Kidney (tissue), 14 donors: ENCODE results near the gene REC8. TPM values are rescaled to one million over a fixed set of nuclear protein-coding genes. Genes with fewer than 3 reads are reported as not detected.

ENCODE experiments used
- DNase-seq, 5 donors: peaks; one replicate each; pipeline ENCODE4 v3.0.0-alpha.2; 2013 to 2020
- FAIRE-seq: peaks from 2 replicates; lab custom pipeline; 2012; peaks lifted over from hg19 to GRCh38; lab: Jason Lieb, UNC
- H3K27ac ChIP-seq, 2 donors: one replicate each; pipeline ENCODE4 v1.7.0; 2013; ENCODE audit warnings: low read depth in 2 of 2, low read length in 2 of 2, inconsistent platforms in 1 of 2
- H3K27me3 ChIP-seq: one replicate; pipeline ENCODE4 v1.7.1; 2013; ENCODE audit warnings: low read length, inconsistent platforms; ENCODE audit not compliant: control insufficient read depth, insufficient read depth
- H3K36me3 ChIP-seq, 3 donors: one replicate each; pipeline versions ENCODE4 v1.7.0 to v1.7.1; 2013; ENCODE audit warnings: low read length in 3 of 3, control low read depth in 1 of 3, inconsistent platforms in 1 of 3; ENCODE audit not compliant: insufficient read depth in 3 of 3, control insufficient read depth in 2 of 3
- H3K4me1 ChIP-seq, 3 donors: one replicate each; pipeline versions ENCODE4 v1.7.0 to v1.7.1; 2013; ENCODE audit warnings: low read length in 3 of 3, inconsistent platforms in 1 of 3, low read depth in 1 of 3; ENCODE audit not compliant: control insufficient read depth in 2 of 3, insufficient read depth in 2 of 3
- H3K4me3 ChIP-seq, 3 donors: one replicate each; pipeline versions ENCODE4 v1.7.0 to v1.8.1; 2013; ENCODE audit warnings: low read length in 3 of 3, control low read depth in 1 of 3, inconsistent platforms in 1 of 3
- H3K9ac ChIP-seq, 3 donors: one replicate each; pipeline versions ENCODE4 v1.7.0 to v1.7.1; 2013; ENCODE audit warnings: low read length in 3 of 3, control low read depth in 1 of 3, inconsistent platforms in 1 of 3
- H3K9me3 ChIP-seq, 3 donors: one replicate each; pipeline versions ENCODE4 v1.7.0 to v1.7.1; 2013; ENCODE audit warnings: low read length in 3 of 3, control low read depth in 1 of 3, inconsistent platforms in 1 of 3; ENCODE audit not compliant: control insufficient read depth in 2 of 3, insufficient read depth in 1 of 3
- intact Hi-C: fragments of 100-400 bp; cut with DNase I; formaldehyde crosslinking; loops from one replicate; pipeline ENCODE4 v1.11.1; 2022
- polyA plus RNA-seq: library from polyadenylated mRNA; stranded (reverse); fragments of 350-450 nt; fragmentation: Illumina TruSeq; extraction: RNeasy Lipid Tissue Mini Kit (QIAGEN cat#74804); gene quantifications from one replicate; pipeline ENCODE4 v1.2.3, GENCODE V29; 2014; ENCODE audit warnings: low read depth, low replicate concordance; ENCODE audit not compliant: insufficient read depth
- total RNA-seq: library from RNA; stranded (reverse); fragmentation: NEBNext Ultra II Directional; extraction: Animal tissue kit (Norgen Biotek cat#: 25700); gene quantifications from one replicate; pipeline ENCODE4 v1.2.1, GENCODE V29; 2021
- TF ChIP-seq, protein P1 (sequence below): IDR thresholded peaks from 3 replicates; pipeline ENCODE4 v1.5.1; 2012; ENCODE audit warnings: mild to moderate bottlenecking, moderate library complexity, borderline replicate concordance; ENCODE audit not compliant: insufficient read depth; ENCODE audit errors: extremely low read depth
- donor health status: control.
- donor health status: control.
- donor health status: control.
- donor health status: control.
- donor health status: control.
- donor health status: DM: yes; HTN: yes; CAD: no.
- donor health status: Normal renal cell carcinoma (clear cell type).

The REC8 gene
- total and polyA plus RNA-seq, 2 donors from 2014 or later, result 39.9 to 51.4 TPM

DNA sequence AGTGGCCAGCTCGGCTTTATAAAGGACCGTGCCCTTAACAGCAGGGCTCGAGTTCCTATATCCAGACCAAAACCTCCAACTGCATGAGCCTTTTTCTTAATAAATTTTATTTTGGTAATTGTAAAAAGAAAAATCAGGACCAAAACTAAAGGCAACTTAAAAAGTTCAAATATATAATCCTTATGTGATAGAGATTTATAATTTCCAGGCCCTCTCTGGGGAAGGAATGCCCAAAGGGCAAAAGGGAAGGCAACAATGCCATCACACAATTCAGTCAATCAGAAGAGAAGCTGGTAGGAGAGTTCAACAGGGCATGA, 17.1 kb downstream of the REC8 start:
- Histone ChIP-seq H3K27ac (no peak overlapping the region), H3K4me3 (peak overlapping the region in 2 of 3 donors; percentile 23 to 64), H3K9me3 (no peaks in the 10 kb centered on the region), H3K36me3 (peaks cover 0 to 43% (median 23%) of the 10 kb centered on the region in 3 donors), H3K9ac (peak overlapping the region in 1 of 3 donors; percentile 60), H3K27me3 (no peaks in the 10 kb centered on the region), H3K4me1 (peaks cover 0 to 8% (median 6%) of the 10 kb centered on the region in 3 donors)
- intact Hi-C loops, result no loop called here
- TF ChIP-seq, protein P1, sequence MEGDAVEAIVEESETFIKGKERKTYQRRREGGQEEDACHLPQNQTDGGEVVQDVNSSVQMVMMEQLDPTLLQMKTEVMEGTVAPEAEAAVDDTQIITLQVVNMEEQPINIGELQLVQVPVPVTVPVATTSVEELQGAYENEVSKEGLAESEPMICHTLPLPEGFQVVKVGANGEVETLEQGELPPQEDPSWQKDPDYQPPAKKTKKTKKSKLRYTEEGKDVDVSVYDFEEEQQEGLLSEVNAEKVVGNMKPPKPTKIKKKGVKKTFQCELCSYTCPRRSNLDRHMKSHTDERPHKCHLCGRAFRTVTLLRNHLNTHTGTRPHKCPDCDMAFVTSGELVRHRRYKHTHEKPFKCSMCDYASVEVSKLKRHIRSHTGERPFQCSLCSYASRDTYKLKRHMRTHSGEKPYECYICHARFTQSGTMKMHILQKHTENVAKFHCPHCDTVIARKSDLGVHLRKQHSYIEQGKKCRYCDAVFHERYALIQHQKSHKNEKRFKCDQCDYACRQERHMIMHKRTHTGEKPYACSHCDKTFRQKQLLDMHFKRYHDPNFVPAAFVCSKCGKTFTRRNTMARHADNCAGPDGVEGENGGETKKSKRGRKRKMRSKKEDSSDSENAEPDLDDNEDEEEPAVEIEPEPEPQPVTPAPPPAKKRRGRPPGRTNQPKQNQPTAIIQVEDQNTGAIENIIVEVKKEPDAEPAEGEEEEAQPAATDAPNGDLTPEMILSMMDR, result no peak
- no peak for FAIRE-seq
- no peak for DNase-seq

GRCh38 chr14:24189460-24189859, 17.6 kb downstream of the REC8 start:
- intact Hi-C loops, result no loop called here
- peaks cover 0 to 39% (median 19%) of the 10 kb centered on the region in 3 donors for H3K36me3 ChIP-seq

DNA sequence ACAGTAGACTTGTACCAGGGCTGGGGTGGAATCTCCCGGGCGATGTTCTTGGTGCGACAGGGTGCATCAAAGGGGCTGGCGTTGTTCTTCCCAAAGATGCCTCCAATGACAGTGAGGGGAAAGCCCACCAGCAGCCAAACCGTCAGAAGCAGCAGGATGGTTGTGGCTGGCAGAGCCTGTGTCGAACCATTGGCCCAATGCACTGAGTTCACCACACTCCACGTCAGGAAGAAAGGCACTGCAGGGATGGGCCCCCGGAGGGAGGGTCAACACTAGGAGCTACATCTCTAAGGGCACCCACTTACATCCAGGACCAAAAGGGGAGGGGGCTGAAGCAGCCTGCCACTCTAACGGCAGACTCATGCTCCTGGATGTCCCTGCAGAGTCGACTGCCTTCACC, 18.5 kb downstream of the REC8 start:
- no peak for FAIRE-seq
- Histone ChIP-seq H3K4me3 (no peak overlapping the region), H3K27me3 (no peaks in the 10 kb centered on the region), H3K27ac (no peak overlapping the region), H3K9me3 (no peaks in the 10 kb centered on the region), H3K36me3 (peaks cover 0 to 34% (median 13%) of the 10 kb centered on the region in 3 donors), H3K4me1 (peaks cover 0 to 15% (median 12%) of the 10 kb centered on the region in 3 donors), H3K9ac (no peak overlapping the region)
- TF ChIP-seq, protein P1, result no peak
- no peak for DNase-seq
- intact Hi-C loops, result no loop called here

More at GRCh38 chr14:24189460-24189859, 17.6 kb downstream of the REC8 start:
- Histone ChIP-seq H3K27ac (no peak overlapping the region), H3K9ac (peak overlapping the region in 1 of 3 donors; percentile 60), H3K4me3 (peak overlapping the region in 1 of 3 donors; percentile 64), H3K27me3 (no peaks in the 10 kb centered on the region), H3K4me1 (peaks cover 0 to 11% (median 9%) of the 10 kb centered on the region in 3 donors), H3K9me3 (no peaks in the 10 kb centered on the region)
- TF ChIP-seq, protein P1, result no peak
- DNase-seq (no peak), FAIRE-seq (no peak)

GRCh38 chr14:24192933-24193332, 21.1 kb downstream of the REC8 start:
- Histone ChIP-seq H3K27me3 (no peaks in the 10 kb centered on the region), H3K9me3 (no peaks in the 10 kb centered on the region), H3K36me3 (peaks cover 0 to 21% (median 10%) of the 10 kb centered on the region in 3 donors), H3K27ac (no peak overlapping the region), H3K9ac (no peak overlapping the region), H3K4me1 (peaks cover 0 to 14% (median 7%) of the 10 kb centered on the region in 3 donors), H3K4me3 (no peak overlapping the region)
- DNase-seq, result no peak
- FAIRE-seq, result no peak
- TF ChIP-seq, protein P1, result no peak
- intact Hi-C loops, result no loop called here
